ENCODE measurements around the gene ECT2L. TPM values are rescaled to one million over a fixed set of nuclear protein-coding genes. Genes with fewer than 3 reads are reported as not detected.

ECT2L gene
- total RNA-seq, 1 experiment from 2014 or later: not detected

DNA sequence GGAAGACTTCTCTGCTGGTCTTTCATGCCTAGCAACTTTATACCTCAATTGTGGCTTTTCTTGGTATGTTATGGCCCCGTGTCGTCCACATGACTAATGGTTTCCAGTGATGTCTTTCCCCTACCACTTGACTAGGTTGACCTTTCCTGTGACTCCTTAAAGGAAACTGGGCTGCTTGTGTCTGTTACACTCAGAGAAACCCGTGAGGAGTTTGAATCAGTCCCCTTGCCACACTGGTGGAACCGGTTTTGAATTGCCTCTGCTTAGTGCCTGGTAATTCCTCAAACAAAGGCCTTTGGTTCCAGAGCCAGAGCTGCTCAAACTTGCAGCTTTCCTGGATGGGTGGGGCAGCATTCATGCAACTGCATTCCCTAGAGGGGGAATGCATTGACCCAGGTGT, 21.9 kb downstream of the ECT2L start (continued):
- TF ChIP-seq, protein P1, sequence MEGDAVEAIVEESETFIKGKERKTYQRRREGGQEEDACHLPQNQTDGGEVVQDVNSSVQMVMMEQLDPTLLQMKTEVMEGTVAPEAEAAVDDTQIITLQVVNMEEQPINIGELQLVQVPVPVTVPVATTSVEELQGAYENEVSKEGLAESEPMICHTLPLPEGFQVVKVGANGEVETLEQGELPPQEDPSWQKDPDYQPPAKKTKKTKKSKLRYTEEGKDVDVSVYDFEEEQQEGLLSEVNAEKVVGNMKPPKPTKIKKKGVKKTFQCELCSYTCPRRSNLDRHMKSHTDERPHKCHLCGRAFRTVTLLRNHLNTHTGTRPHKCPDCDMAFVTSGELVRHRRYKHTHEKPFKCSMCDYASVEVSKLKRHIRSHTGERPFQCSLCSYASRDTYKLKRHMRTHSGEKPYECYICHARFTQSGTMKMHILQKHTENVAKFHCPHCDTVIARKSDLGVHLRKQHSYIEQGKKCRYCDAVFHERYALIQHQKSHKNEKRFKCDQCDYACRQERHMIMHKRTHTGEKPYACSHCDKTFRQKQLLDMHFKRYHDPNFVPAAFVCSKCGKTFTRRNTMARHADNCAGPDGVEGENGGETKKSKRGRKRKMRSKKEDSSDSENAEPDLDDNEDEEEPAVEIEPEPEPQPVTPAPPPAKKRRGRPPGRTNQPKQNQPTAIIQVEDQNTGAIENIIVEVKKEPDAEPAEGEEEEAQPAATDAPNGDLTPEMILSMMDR (IDR thresholded peaks at IDR 0.05 in 2 of 3, conservative IDR thresholded peaks at IDR 0.05 in 1 of 3; ENCODE audit: borderline replicate concordance in 1 of 3, insufficient read depth in 1 of 3, low read depth in 2 of 3, low read length in 2 of 3): no peak
- peak; percentile 74 for TF ChIP-seq YY1 (IDR thresholded peaks at IDR 0.05; ENCODE audit: extremely low read depth, insufficient replicate concordance, low read depth, low read length)
- TF ChIP-seq TCF7L2 (IDR thresholded peaks at IDR 0.05; ENCODE audit: borderline replicate concordance, extremely low read depth, insufficient read depth, insufficient read length): no peak
- TF ChIP-seq SRF (IDR thresholded peaks at IDR 0.05; ENCODE audit: low read depth): peak; percentile 89
- peak; percentile 89 for TF ChIP-seq CEBPB (IDR thresholded peaks at IDR 0.05; ENCODE audit: low read depth)
- peak; percentile 67 for TF ChIP-seq ZBTB33 (IDR thresholded peaks at IDR 0.05; ENCODE audit: extremely low read depth, insufficient replicate concordance, low read length)
- TF ChIP-seq EZH2 (IDR thresholded peaks at IDR 0.05): no peak
- peak; percentile 87 for TF ChIP-seq MAX (IDR thresholded peaks at IDR 0.05)
- TF ChIP-seq POLR2A (IDR thresholded peaks at IDR 0.05; ENCODE audit: borderline replicate concordance, extremely low read depth, insufficient read depth, insufficient read length): no peak
- peak; percentile 99 for TF ChIP-seq CBX3 (IDR thresholded peaks at IDR 0.05; ENCODE audit: low read depth)
- TF ChIP-seq EGR1 (IDR thresholded peaks at IDR 0.05; ENCODE audit: low read depth): peak; percentile 59
- TF ChIP-seq FOSL1 (IDR thresholded peaks at IDR 0.05; ENCODE audit: low read depth): peak; percentile 96
- TF ChIP-seq ATF3 (IDR thresholded peaks at IDR 0.05): peak; percentile 72
